Heart left ventricle (tissue), 16 donors: Measurements from ENCODE around the gene DNER. TPM values are rescaled to one million over a fixed set of nuclear protein-coding genes. Genes with fewer than 3 reads are reported as not detected.
"Not testable (repeated sequence)": the region's sequence is repeated elsewhere in the genome, so short reads cannot be mapped to it uniquely, and the experiment has no call there.

Experiments
- ATAC-seq, 4 donors: fragments of 200-7000 bp; cut with Tn5 transposase; one replicate each; pipeline ENCODE4 v1.9.1; 2020 to 2022; ENCODE audit warnings: moderate library complexity in 4 of 4, mild to moderate bottlenecking in 3 of 4, moderate number of reproducible peaks in 1 of 4
- DNase-seq, 5 donors: peaks; one replicate each; pipeline ENCODE4 v3.0.0-alpha.2; 2020
- H3K27ac ChIP-seq, 12 donors: fragments of 200-600 bp; sonication (generic) in 4 of 12; one replicate each; pipeline versions ENCODE4 v1.5.0 to v1.8.0; 2016 to 2022; ENCODE audit warnings: mild to moderate bottlenecking in 2 of 12
- H3K27me3 ChIP-seq, 9 donors: fragments of 200-600 bp; sonication (generic) in 2 of 9; one replicate each; pipeline versions ENCODE4 v1.5.1 to v1.8.0; 2016 to 2022; ENCODE audit warnings: mild to moderate bottlenecking in 3 of 9
- H3K36me3 ChIP-seq, 9 donors: fragments of 200-600 bp; sonication (generic) in 2 of 9; one replicate each; pipeline versions ENCODE4 v1.5.0 to v1.8.0; 2018 to 2022; ENCODE audit warnings: mild to moderate bottlenecking in 2 of 9
- H3K4me1 ChIP-seq, 12 donors: fragments of 200-600 bp; sonication (generic) in 4 of 12; one replicate each; pipeline versions ENCODE4 v1.5.0 to v1.8.0; 2016 to 2022; ENCODE audit warnings: mild to moderate bottlenecking in 3 of 12
- H3K4me3 ChIP-seq, 12 donors: fragments of 200-600 bp; sonication (generic) in 4 of 12; one replicate each; pipeline versions ENCODE4 v1.5.0 to v1.8.0; 2017 to 2022; ENCODE audit warnings: mild to moderate bottlenecking in 9 of 12, moderate library complexity in 4 of 12
- H3K9me3 ChIP-seq, 12 donors: fragments of 200-600 bp; sonication (generic) in 4 of 12; one replicate each; pipeline versions ENCODE4 v1.5.0 to v1.8.0; 2016 to 2022; ENCODE audit warnings: mild to moderate bottlenecking in 1 of 12
- CTCF ChIP-seq, 12 donors: fragments of 200-600 bp; sonication (generic) in 4 of 12; IDR thresholded peaks; one replicate each; pipeline versions ENCODE4 v1.5.0 to v1.8.0; 2018 to 2022; ENCODE audit warnings: antibody characterized with exemption in 12 of 12, mild to moderate bottlenecking in 5 of 12
- POLR2A ChIP-seq, 2 donors: fragments of 450-650 bp; IDR thresholded peaks; one replicate each; pipeline ENCODE4 v1.6.1; 2017; ENCODE audit warnings: antibody characterized with exemption in 2 of 2, mild to moderate bottlenecking in 2 of 2, moderate library complexity in 2 of 2
- WGBS, 4 donors: extraction: QIAGEN DNeasy Blood & Tissue Kit in 2 of 4; methylation state at CpG; one replicate each; pipeline versions ENCODE4 v1.1.5 to v1.1.7; 2013 to 2018; 5-methylcytosine and 5-hydroxymethylcytosine counted together
- intact Hi-C, 10 donors: fragments of 100-400 bp; cut with DNase I; formaldehyde crosslinking; loops; one replicate each; pipeline versions ENCODE4 v1.11.1 to v1.14.2; 2022
- polyA plus RNA-seq, 2 donors: library from polyadenylated mRNA; stranded (reverse); fragments of 200-250 nt; gene quantifications; one replicate each; pipeline ENCODE4 v1.2.3, GENCODE V29; 2013
- total RNA-seq, 9 donors: library from RNA; depleted of rRNA in 2 of 9; stranded (reverse); fragments of >200 nt in 2 of 9; fragmentation: NEBNext Ultra II Directional in 3 of 9; extraction: Animal tissue kit (Norgen Biotek cat#: 25700) in 3 of 9; gene quantifications; one replicate each; pipeline versions ENCODE4 v1.1.0 to v1.2.4, GENCODE V29; 2016 to 2023
- donor health status: ischemic (EF 13 %, LVEDD 7.1; RV severe dilation, severe dysfunction).
- donor health status: healthy with polysubstance abuse.
- donor health status: DM: no; HTN: yes; CAD: no.
- donor health status: DM: no; HTN: no; CAD: no.
- donor health status: ischemic (EF 25% LVEDD 6.9; RV normal size, moderate dysfunction).
- donor health status: ischemic (EF 25% LVEDD 5.7; RV mildly dilated, moderate dysfunction).
- donor health status: healthy.
- donor health status: DM: yes; HTN: yes; CAD: no.
- donor health status: ischemic (EF 35%, LVEDD 5.7; RV mildly dilated, moderate dysfunction).
- donor health status: nonischemic (EF 11% LVEDD 7.7; RV severe dilation, severe dysfunction).
- donor health status: DM: yes; HTN: yes; CAD: no.
- donor health status: PGD.
- donor health status: ischemic (EF 29% LVEDD 5.4; RV normal size, mild dysfunction).
- donor health status: nonischemic (EF 23%, LVEDD 6.1; RV moderate dilation, normal function).

The DNER gene
- total and polyA plus RNA-seq, 11 donors: 0.19 to 3.3 (median 0.82) TPM

GRCh38 chr2:229749779-229750178 lies 35.4 kb upstream of the DNER start:
- H3K27ac ChIP-seq: no peak overlapping the region
- WGBS, 4 donors: 82 to 85% (median 84%) methylated on average over 6 of the region's 6 CpGs
- DNase-seq: no peak
- H3K9me3 ChIP-seq: peaks cover 0 to under 1% (median 0%) of the 10 kb centered on the region in 12 donors
- no peak overlapping the region for H3K4me3 ChIP-seq
- peaks cover 0 to 3% (median 0%) of the 10 kb centered on the region in 9 donors for H3K27me3 ChIP-seq
- intact Hi-C loops: no loop called here
- ATAC-seq: no peak
- TF ChIP-seq POLR2A (IDR thresholded peaks at IDR 0.05) (no peak), CTCF (IDR thresholded peaks at IDR 0.05) (no peak)
- H3K36me3 ChIP-seq: no peaks in the 10 kb centered on the region
- no peaks in the 10 kb centered on the region for H3K4me1 ChIP-seq

GRCh38 chr2:229748950-229749349 lies 34.6 kb upstream of the DNER start:
- ATAC-seq: no peak
- Histone ChIP-seq H3K27ac (no peak overlapping the region), H3K4me3 (no peak overlapping the region), H3K4me1 (no peaks in the 10 kb centered on the region), H3K36me3 (no peaks in the 10 kb centered on the region), H3K27me3 (peaks cover 0 to 4% (median 0%) of the 10 kb centered on the region in 9 donors), H3K9me3 (peaks cover 0 to 8% (median 0%) of the 10 kb centered on the region in 12 donors)
- intact Hi-C loops: no loop called here
- DNase-seq: no peak
- 77 to 86% (median 79%) methylated on average over 3 of the region's 3 CpGs for WGBS, 4 donors
- TF ChIP-seq CTCF (IDR thresholded peaks at IDR 0.05): no peak
- no peak for TF ChIP-seq POLR2A (IDR thresholded peaks at IDR 0.05)

GRCh38 chr2:229742691-229743090 lies 28.3 kb upstream of the DNER start:
- H3K27me3 ChIP-seq, H3K4me1 ChIP-seq, H3K36me3 ChIP-seq, H3K4me3 ChIP-seq, H3K27ac ChIP-seq, intact Hi-C loops, DNase-seq, ATAC-seq: not testable (repeated sequence)
- WGBS, 4 donors: 96 to 97% (median 97%) methylated on average over 17 to 35 of the region's 35 CpGs; no CpG with 5 or more reads in 1 of the 4 donors
- peaks cover 0 to 30% (median 10%) of the 10 kb centered on the region in 12 donors for H3K9me3 ChIP-seq

- DNase-seq (no peak), ATAC-seq (no peak)
- no peaks in the 10 kb centered on the region for H3K36me3 ChIP-seq
- no peak for TF ChIP-seq POLR2A (IDR thresholded peaks at IDR 0.05)
- TF ChIP-seq CTCF (IDR thresholded peaks at IDR 0.05): no peak
- intact Hi-C loops: no loop called here
- no peak overlapping the region for H3K4me3 ChIP-seq
- H3K9me3 ChIP-seq: peaks cover 0 to 35% (median 16%) of the 10 kb centered on the region in 12 donors
- no peak overlapping the region for H3K27ac ChIP-seq
- 80 to 90% (median 84%) methylated on average over 4 of the region's 4 CpGs for WGBS, 4 donors
- peaks cover 0 to 4% (median 0%) of the 10 kb centered on the region in 9 donors for H3K27me3 ChIP-seq
- no peaks in the 10 kb centered on the region for H3K4me1 ChIP-seq
Observed at GRCh38 chr2:229740279-229740678, 25.9 kb upstream of the DNER start.

- no peaks in the 10 kb centered on the region for H3K36me3 ChIP-seq
- 80 to 86% (median 83%) methylated on average over 3 of the region's 3 CpGs for WGBS, 4 donors
- H3K4me1 ChIP-seq: no peaks in the 10 kb centered on the region
- no peaks in the 10 kb centered on the region for H3K27me3 ChIP-seq
- peaks cover 0 to 29% (median 16%) of the 10 kb centered on the region in 12 donors for H3K9me3 ChIP-seq
- H3K4me3 ChIP-seq: no peak overlapping the region
- DNase-seq (no peak), ATAC-seq (no peak)
- H3K27ac ChIP-seq: no peak overlapping the region
- intact Hi-C loops: no loop called here
- no peak for TF ChIP-seq CTCF (IDR thresholded peaks at IDR 0.05)
- TF ChIP-seq POLR2A (IDR thresholded peaks at IDR 0.05): no peak
Observed at GRCh38 chr2:229738024-229738625, 23.8 kb upstream of the DNER start.
